HG03103 (cell line): ENCODE results near the gene CDK19.
A peak's percentile ranks its signal among the peaks of the same experiment; 100 is the strongest.

Experiments used
- ATAC-seq: cut with Tn5 transposase; IDR thresholded peaks from one replicate; pipeline ENCODE4 v1.9.1; 2021; ENCODE audit warnings: low read depth; ENCODE audit not compliant: unreplicated experiment

Gene CDK19

GRCh38 chr6:110708295-110708950 is 106.8 kb downstream of the CDK19 start:
- no peak for ATAC-seq

GRCh38 chr6:110705543-110705942 is 109.7 kb downstream of the CDK19 start:
- no peak for ATAC-seq

- ATAC-seq = no peak
Observed at GRCh38 chr6:110703906-110704594, 111.2 kb downstream of the CDK19 start.

- peak; percentile 54 for ATAC-seq
Observed at GRCh38 chr6:110703010-110703905, 112.0 kb downstream of the CDK19 start.

- ATAC-seq = no peak
Observed at GRCh38 chr6:110699780-110700179, 115.5 kb downstream of the CDK19 start.

- ATAC-seq = no peak
Observed at GRCh38 chr6:110693994-110694393, 121.3 kb downstream of the CDK19 start.

- no peak for ATAC-seq
Observed at GRCh38 chr6:110693296-110693695, 122.0 kb downstream of the CDK19 start.

- no peak for ATAC-seq
Observed at GRCh38 chr6:110690916-110691315, 124.4 kb downstream of the CDK19 start.

- no peak for ATAC-seq
Observed at GRCh38 chr6:110690106-110690654, 125.1 kb downstream of the CDK19 start.

- ATAC-seq = no peak
Observed at GRCh38 chr6:110689275-110689935, 125.9 kb downstream of the CDK19 start.

GRCh38 chr6:110688661-110689268 is 126.5 kb downstream of the CDK19 start:
- ATAC-seq = no peak

GRCh38 chr6:110687326-110687725 is 127.9 kb downstream of the CDK19 start:
- no peak for ATAC-seq

- no peak for ATAC-seq
Observed at GRCh38 chr6:110683241-110683640, 132.0 kb downstream of the CDK19 start.

- peak; percentile 96 for ATAC-seq
Observed at GRCh38 chr6:110682460-110682853, 132.8 kb downstream of the CDK19 start.

- no peak for ATAC-seq
Observed at GRCh38 chr6:110681543-110682459, 133.5 kb downstream of the CDK19 start.

GRCh38 chr6:110676396-110676795 is 138.9 kb downstream of the CDK19 start:
- ATAC-seq = no peak

GRCh38 chr6:110674096-110674495 is 141.2 kb downstream of the CDK19 start:
- no peak for ATAC-seq

- no peak for ATAC-seq
Observed at GRCh38 chr6:110672122-110672521, 143.1 kb downstream of the CDK19 start.

- ATAC-seq = no peak
Observed at GRCh38 chr6:110671447-110671846, 143.8 kb downstream of the CDK19 start.
